GM13976 (cell line): ENCODE measurements around the gene OR52A5.
"Not testable (repeated sequence)": the region's sequence is repeated elsewhere in the genome, so short reads cannot be mapped to it uniquely, and the experiment has no call there.

Experiments used
- DNase-seq: peaks from one replicate; pipeline ENCODE4 v3.0.0; 2012; ENCODE audit warnings: low spot score
- CTCF ChIP-seq: IDR thresholded peaks from 2 replicates; pipeline ENCODE4 v1.5.1; 2012; ENCODE audit warnings: borderline replicate concordance, mild to moderate bottlenecking; ENCODE audit not compliant: insufficient read depth; ENCODE audit errors: extremely low read depth, missing control alignments, control extremely low read depth
- in situ Hi-C: fragments of 300-500 bp; cut with MboI; formaldehyde crosslinking; loops from one replicate; pipeline ENCODE4 v1.12.0; 2022; ENCODE audit warnings: low sequenced_read_pairs, mixed read lengths, inconsistent platforms; ENCODE audit not compliant: unreplicated experiment

Gene OR52A5

GRCh38 chr11:5154657-5155056 lies 16.5 kb upstream of the OR52A5 start, which contains the start of gene OR52A1:
Gene OR52A1, minus strand, starts transcription at chr11:5154757. Its CDS starts 2,388 bp downstream, at chr11:5152369.
- in situ Hi-C loops, result no loop called here
- TF ChIP-seq CTCF, result no peak
- no peak for DNase-seq

GRCh38 chr11:5153574-5154431 lies 15.6 kb upstream of the OR52A5 start:
- no peak for DNase-seq
- TF ChIP-seq CTCF, result no peak
- in situ Hi-C loops, result no loop called here

GRCh38 chr11:5151713-5152153 lies 13.6 kb upstream of the OR52A5 start:
- no peak for TF ChIP-seq CTCF
- no peak for DNase-seq
- in situ Hi-C loops, result no loop called here

GRCh38 chr11:5144206-5144605 lies 6.0 kb upstream of the OR52A5 start:
- DNase-seq, result not testable (repeated sequence)
- in situ Hi-C loops, result loop anchor here (25.0 kb wide), 1 partner anchor 243 kb away; the partner anchor contains the start of gene OR51M1

GRCh38 chr11:5137014-5137413 lies 1.1 kb downstream of the OR52A5 start:
- in situ Hi-C loops, result loop anchor here (25.0 kb wide), 1 partner anchor 250 kb away; the partner anchor contains the start of gene OR51M1
- TF ChIP-seq CTCF, result no peak
- no peak for DNase-seq

GRCh38 chr11:5136261-5136660 lies 1.9 kb downstream of the OR52A5 start:
- in situ Hi-C loops, result loop anchor here (25.0 kb wide), 1 partner anchor 251 kb away; the partner anchor contains the start of gene OR51M1
- no peak for DNase-seq
- no peak for TF ChIP-seq CTCF

- in situ Hi-C loops, result loop anchor here (25.0 kb wide), 1 partner anchor 256 kb away; the partner anchor contains the start of gene OR51M1
- TF ChIP-seq CTCF, result no peak
These were observed 6.4 kb downstream of the OR52A5 start for GRCh38 chr11:5131584-5132335.

More at GRCh38 chr11:5131584-5132335, 6.4 kb downstream of the OR52A5 start:
- no peak for DNase-seq
